H1 (cell line): Measurements from ENCODE around the gene EML1. TPM values are rescaled to one million over a fixed set of nuclear protein-coding genes. Genes with fewer than 3 reads are reported as not detected.
A peak's percentile ranks its signal among the peaks of the same experiment; 100 is the strongest.

Source experiments
- CTCF ChIA-PET: fragments of 300-600 bp; sonication (Branson Sonifier 250); formaldehyde crosslinking; loops from one replicate; lab custom pipeline; 2021; ENCODE audit not compliant: partially characterized antibody; lab: Charles Lee
- POLR2A ChIA-PET: fragments of 300-600 bp; sonication (Branson Sonifier 250); formaldehyde crosslinking; loops from one replicate; lab custom pipeline; 2021; ENCODE audit warnings: inconsistent platforms; ENCODE audit not compliant: partially characterized antibody; lab: Charles Lee
- DNase-seq, 2 experiments: peaks; one replicate each; pipeline versions ENCODE4 v3.0.0 to v3.0.0-alpha.2; 2010 to 2022; ENCODE audit warnings: low spot score in 2 of 2, low read depth in 1 of 2, mixed read lengths in 1 of 2
- FAIRE-seq: peaks from 2 replicates; lab custom pipeline; 2011; peaks lifted over from hg19 to GRCh38; lab: Jason Lieb, UNC
- H2AFZ ChIP-seq: 2 replicates; pipeline ENCODE4 v1.8.1; 2012; ENCODE audit warnings: low read length, inconsistent platforms
- H2AK5ac ChIP-seq: 2 replicates; pipeline ENCODE4 v1.6.1; 2013; ENCODE audit warnings: low read depth, low read length
- H2BK120ac ChIP-seq: replicated peaks from 2 replicates; pipeline ENCODE3; 2013; ENCODE audit warnings: low read depth, low read length, inconsistent platforms
- H2BK12ac ChIP-seq: 2 replicates; pipeline ENCODE4 v1.6.1; 2013; ENCODE audit warnings: low read depth, low read length
- H2BK15ac ChIP-seq: 2 replicates; pipeline ENCODE4 v1.6.1; 2013; ENCODE audit warnings: low read length
- H2BK20ac ChIP-seq: 2 replicates; pipeline ENCODE4 v1.6.1; 2013; ENCODE audit warnings: low read length
- H2BK5ac ChIP-seq: 2 replicates; pipeline ENCODE4 v1.6.1; 2013; ENCODE audit warnings: low read depth, low read length
- H3K14ac ChIP-seq: 2 replicates; pipeline ENCODE4 v1.6.1; 2013; ENCODE audit warnings: inconsistent platforms; ENCODE audit not compliant: insufficient read length
- H3K18ac ChIP-seq: 2 replicates; pipeline ENCODE4 v1.6.1; 2013; ENCODE audit warnings: low read length; ENCODE audit errors: extremely low read depth
- H3K23ac ChIP-seq: 2 replicates; pipeline ENCODE4 v1.6.1; 2013; ENCODE audit warnings: inconsistent platforms; ENCODE audit not compliant: insufficient read length
- H3K23me2 ChIP-seq: 2 replicates; pipeline ENCODE4 v1.6.1; 2013; ENCODE audit warnings: low read depth, low read length
- H3K27ac ChIP-seq: 2 replicates; pipeline ENCODE4 v1.6.1; 2011; ENCODE audit warnings: low read depth, low read length, inconsistent platforms
- H3K27me3 ChIP-seq, 4 experiments: replicated peaks in 1 of 4; 1 replicate in 1 of 4; 2 replicates in 3 of 4; pipeline versions ENCODE4 v1.6.1 to v1.8.1; 2011 to 2013; ENCODE audit warnings: low read length in 3 of 4, mild to moderate bottlenecking in 3 of 4, inconsistent platforms in 2 of 4, mixed read lengths in 2 of 4, moderate library complexity in 1 of 4; ENCODE audit not compliant: control insufficient read depth in 3 of 4, insufficient read depth in 3 of 4; ENCODE audit errors: extremely low read depth in 1 of 4
- H3K36me3 ChIP-seq, 4 experiments: 2 replicates each; pipeline versions ENCODE4 v1.6.1 to v1.8.1; 2011 to 2013; ENCODE audit warnings: mild to moderate bottlenecking in 4 of 4, low read length in 3 of 4, moderate library complexity in 2 of 4, control low read depth in 1 of 4, inconsistent platforms in 1 of 4; ENCODE audit not compliant: insufficient read depth in 4 of 4, control insufficient read depth in 2 of 4
- H3K4ac ChIP-seq: replicated peaks from 2 replicates; pipeline ENCODE3; 2013; ENCODE audit warnings: low read length, low read depth, mixed read lengths, inconsistent platforms; ENCODE audit not compliant: insufficient read length
- H3K4me1 ChIP-seq, 4 experiments: replicated peaks in 1 of 4; 1 replicate in 1 of 4; 2 replicates in 3 of 4; pipeline versions ENCODE4 v1.6.1 to v1.8.1; 2011 to 2013; ENCODE audit warnings: low read length in 3 of 4, inconsistent platforms in 2 of 4, mixed read lengths in 1 of 4; ENCODE audit not compliant: insufficient read depth in 4 of 4, control insufficient read depth in 3 of 4
- H3K4me2 ChIP-seq, 2 experiments: 2 replicates each; pipeline versions ENCODE4 v1.6.1 to v1.8.1; 2011 to 2013; ENCODE audit warnings: low read depth in 2 of 2, low read length in 2 of 2, control low read depth in 1 of 2, inconsistent platforms in 1 of 2, mild to moderate bottlenecking in 1 of 2; ENCODE audit not compliant: insufficient read depth in 1 of 2
- H3K4me3 ChIP-seq, 4 experiments: fragments of 200-600, 300-600 bp in 1 of 4; sonication (generic), shearing (Covaris generic), sonication (Bioruptor Twin) in 1 of 4; 2 replicates each; pipeline versions ENCODE4 v1.5.1 to v1.8.1; 2011 to 2016; ENCODE audit warnings: low read length in 4 of 4, low read depth in 3 of 4, control low read depth in 2 of 4, inconsistent platforms in 2 of 4, mild to moderate bottlenecking in 2 of 4, mixed read lengths in 1 of 4, moderate library complexity in 1 of 4; ENCODE audit not compliant: insufficient read depth in 2 of 4; ENCODE audit errors: extremely low read depth in 1 of 4
- H3K56ac ChIP-seq: replicated peaks from 2 replicates; pipeline ENCODE3; 2013; ENCODE audit warnings: low read depth, mild to moderate bottlenecking, mixed read lengths, low read length, inconsistent platforms; ENCODE audit not compliant: insufficient read length
- H3K79me1 ChIP-seq: 2 replicates; pipeline ENCODE4 v1.6.1; 2013; ENCODE audit warnings: low read depth, low read length, control low read depth
- H3K79me2 ChIP-seq, 2 experiments: 2 replicates each; pipeline versions ENCODE4 v1.6.1 to v1.8.1; 2012 to 2013; ENCODE audit warnings: low read length in 2 of 2, mild to moderate bottlenecking in 2 of 2, inconsistent platforms in 1 of 2; ENCODE audit not compliant: insufficient read depth in 2 of 2, control insufficient read depth in 1 of 2
- H3K9ac ChIP-seq, 4 experiments: replicated peaks in 1 of 4; 1 replicate in 1 of 4; 2 replicates in 3 of 4; pipeline versions ENCODE4 v1.6.1 to v1.8.1; 2011 to 2013; ENCODE audit warnings: low read depth in 3 of 4, low read length in 3 of 4, control low read depth in 2 of 4, mild to moderate bottlenecking in 2 of 4, moderate library complexity in 2 of 4, inconsistent platforms in 1 of 4; ENCODE audit errors: extremely low read depth in 1 of 4
- H3K9me3 ChIP-seq, 2 experiments: 2 replicates each; pipeline versions ENCODE4 v1.6.1 to v1.8.1; 2012 to 2013; ENCODE audit warnings: mild to moderate bottlenecking in 2 of 2, moderate library complexity in 2 of 2, control low read depth in 1 of 2, inconsistent platforms in 1 of 2, low read depth in 1 of 2, low read length in 1 of 2, mixed read lengths in 1 of 2; ENCODE audit not compliant: insufficient read depth in 2 of 2
- H4K20me1 ChIP-seq, 2 experiments: replicated peaks in 1 of 2; 2 replicates each; pipeline versions ENCODE3 to v1.8.1; 2011 to 2013; ENCODE audit warnings: inconsistent platforms in 2 of 2, low read length in 2 of 2, mild to moderate bottlenecking in 1 of 2; ENCODE audit not compliant: insufficient read depth in 2 of 2, control insufficient read depth in 1 of 2
- H4K5ac ChIP-seq: 2 replicates; pipeline ENCODE4 v1.6.1; 2013; ENCODE audit warnings: low read length, low read depth, mixed read lengths, inconsistent platforms; ENCODE audit not compliant: insufficient read length
- H4K8ac ChIP-seq: 2 replicates; pipeline ENCODE4 v1.8.0; 2013; ENCODE audit warnings: mild to moderate bottlenecking, moderate library complexity, low read length, inconsistent platforms; ENCODE audit not compliant: insufficient read depth; ENCODE audit errors: extremely low read depth
- H4K91ac ChIP-seq: replicated peaks from 2 replicates; pipeline ENCODE3; 2013; ENCODE audit warnings: low read length, mixed read lengths, inconsistent platforms; ENCODE audit not compliant: insufficient read length
- ATF3 ChIP-seq: IDR thresholded peaks from 2 replicates; pipeline ENCODE4 v1.6.1; 2011; ENCODE audit warnings: low read depth, mild to moderate bottlenecking, low read length; ENCODE audit not compliant: insufficient read depth
- BRCA1 ChIP-seq: IDR thresholded peaks from 2 replicates; pipeline ENCODE4 v1.6.1; 2012; ENCODE audit warnings: low read depth, low read length, improper control_type of control experiment
- CHD2 ChIP-seq: IDR thresholded peaks from 2 replicates; pipeline ENCODE4 v1.6.1; 2012; ENCODE audit warnings: low read length, improper control_type of control experiment
- CREB1 ChIP-seq: IDR thresholded peaks from 2 replicates; pipeline ENCODE4 v1.6.1; 2012; ENCODE audit warnings: inconsistent platforms
- EZH2 ChIP-seq: fragments of 200-600 bp; sonication (generic); IDR thresholded peaks from 2 replicates; pipeline ENCODE4 v1.7.1; 2012; ENCODE audit warnings: low read depth, mild to moderate bottlenecking, moderate library complexity, low read length, inconsistent platforms; ENCODE audit not compliant: severe bottlenecking
- PHF8 ChIP-seq: fragments of 200-600 bp; sonication (generic); conservative IDR thresholded peaks from 2 replicates; pipeline ENCODE4 v1.7.1; 2012; ENCODE audit warnings: low read depth, mild to moderate bottlenecking, inconsistent platforms, low read length, moderate library complexity
- RNF2 ChIP-seq: fragments of 200-900, 300-1000 bp; sonication (generic); IDR thresholded peaks from 2 replicates; pipeline ENCODE4 v1.7.1; 2016; ENCODE audit warnings: borderline replicate concordance, low read depth, mild to moderate bottlenecking, antibody characterized with exemption, low read length; ENCODE audit not compliant: poor library complexity, severe bottlenecking; ENCODE audit errors: missing control alignments
- SIN3A ChIP-seq, 2 experiments: IDR thresholded peaks in 1 of 2; conservative IDR thresholded peaks in 1 of 2; 2 replicates each; pipeline ENCODE4 v1.6.1; 2011 to 2012; ENCODE audit warnings: low read length in 2 of 2, improper control_type of control experiment in 1 of 2, low read depth in 1 of 2, mild to moderate bottlenecking in 1 of 2
- SP1 ChIP-seq: IDR thresholded peaks from 2 replicates; pipeline ENCODE4 v1.6.1; 2011; ENCODE audit warnings: low read depth, low read length
- SP4 ChIP-seq: IDR thresholded peaks from 2 replicates; pipeline ENCODE4 v1.6.1; 2012; ENCODE audit warnings: low read length, inconsistent platforms
- ZNF274 ChIP-seq: IDR thresholded peaks from 2 replicates; pipeline ENCODE4 v1.7.0; 2012; ENCODE audit warnings: low read length, borderline replicate concordance; ENCODE audit errors: extremely low read depth
- WGBS, 2 experiments: shearing (Covaris generic) in 1 of 2; methylation state at CpG; one replicate each; pipeline versions ENCODE4 v1.1.6 to v1.1.7; 2013 to 2015; ENCODE audit warnings: low lambda C conversion rate in 2 of 2, mixed read lengths in 2 of 2, inconsistent platforms in 1 of 2, low coverage in 1 of 2, missing lambda C conversion rate in 1 of 2; ENCODE audit not compliant: insufficient replicate concordance in 2 of 2, insufficient coverage in 1 of 2, insufficient read length in 1 of 2; ENCODE audit errors: extremely low coverage in 1 of 2, missing lambda C conversion rate in 1 of 2; 5-methylcytosine and 5-hydroxymethylcytosine counted together
- polyA plus RNA-seq, 7 experiments: library from polyadenylated mRNA; depleted of rRNA in 3 of 7; stranded (reverse) in 5 of 7; unstranded in 2 of 7; fragments of >200 nt in 5 of 7; fragments of 200-250 nt in 2 of 7; gene quantifications; 1 replicate in 5 of 7; 2 replicates in 1 of 7; 4 replicates in 1 of 7; pipeline versions ENCODE4 v1.2.1 to v1.2.3, GENCODE V29; 2011 to 2013; ENCODE audit warnings: missing spikeins in 2 of 7, mixed read lengths in 2 of 7
- total RNA-seq: library from RNA; stranded (reverse); fragmentation: NEBNext Ultra II Directional; extraction: Animal tissue kit (Norgen Biotek cat#: 25700); gene quantifications from 2 replicates; pipeline ENCODE4 v1.2.1, GENCODE V29; 2021
- TF ChIP-seq, protein P1 (sequence below): IDR thresholded peaks from 2 replicates; pipeline ENCODE4 v1.6.1; 2011; ENCODE audit warnings: low read length, improper control_type of control experiment

The EML1 gene
- total and polyA plus RNA-seq, 2 of the 8 experiments (the other 6 are each of a cell fraction or from before 2014, with no cell fraction given), result 11.1 to 24.7 TPM

- Histone ChIP-seq H3K18ac (no peak overlapping the region; the same call in 1 of the 2 replicates), H3K9me3 (no peaks in the 10 kb centered on the region), H4K20me1 (peaks cover 0 to 1% of the 10 kb centered on the region in 2 experiments), H3K56ac (no peak overlapping the region), H3K14ac (no peak overlapping the region), H3K79me1 (no peaks in the 10 kb centered on the region), H2BK5ac (no peak overlapping the region; the same call in 1 of the 2 replicates), H2AFZ (no peak overlapping the region), H3K79me2 (peaks cover 0 to 10% of the 10 kb centered on the region in 2 experiments; a peak in 2 of 4 replicates), H4K5ac (no peak overlapping the region), H3K23ac (no peak overlapping the region), H3K4me1 (peaks cover 2 to 15% (median 8%) of the 10 kb centered on the region in 4 experiments; a peak in 6 of 7 replicates), H3K23me2 (no peaks in the 10 kb centered on the region), H3K4ac (no peak overlapping the region), H2BK20ac (peak overlapping the region; percentile 67; the same call in 1 of the 2 replicates), H3K27me3 (no peaks in the 10 kb centered on the region), H3K9ac (no peak overlapping the region), H3K4me3 (no peak overlapping the region), H2BK120ac (no peak overlapping the region), H4K91ac (no peak overlapping the region), H4K8ac (no peak overlapping the region), H2BK15ac (no peak overlapping the region), H2BK12ac (peak overlapping the region; percentile 80; the same call in 1 of the 2 replicates), H3K4me2 (no peak overlapping the region), H2AK5ac (no peak overlapping the region; the same call in 1 of the 2 replicates), H3K36me3 (no peaks in the 10 kb centered on the region), H3K27ac (no peak overlapping the region)
- DNase-seq (no peak), FAIRE-seq (no peak)
- WGBS, 2 experiments, result 90% methylated on average over 6 of the region's 6 CpGs; no CpG with 5 or more reads in 1 of the 2 experiments
- POLR2A ChIA-PET, result interaction anchor here (1.0 kb wide), 1 partner anchor 11 kb away, joined by 3 read pairs; no protein-coding TSS in a partner anchor
- CTCF ChIA-PET, result interaction anchor here (0.8 to 4.6 kb wide), 8 partner anchors 12 to 95 kb away, joined by 3 to 25 read pairs (median 3); no protein-coding TSS in a partner anchor
- TF ChIP-seq SIN3A (conservative IDR thresholded peaks at IDR 0.05 in 1 of 2, IDR thresholded peaks at IDR 0.05 in 1 of 2; ENCODE audit: low read depth in 1 of 2, low read length in 2 of 2) (no peak), ATF3 (no peak), SP4 (no peak), EZH2 (no peak), SP1 (no peak), ZNF274 (no peak), BRCA1 (no peak), CHD2 (no peak), RNF2 (no peak), PHF8 (no peak), CREB1 (no peak)
- TF ChIP-seq, protein P1, sequence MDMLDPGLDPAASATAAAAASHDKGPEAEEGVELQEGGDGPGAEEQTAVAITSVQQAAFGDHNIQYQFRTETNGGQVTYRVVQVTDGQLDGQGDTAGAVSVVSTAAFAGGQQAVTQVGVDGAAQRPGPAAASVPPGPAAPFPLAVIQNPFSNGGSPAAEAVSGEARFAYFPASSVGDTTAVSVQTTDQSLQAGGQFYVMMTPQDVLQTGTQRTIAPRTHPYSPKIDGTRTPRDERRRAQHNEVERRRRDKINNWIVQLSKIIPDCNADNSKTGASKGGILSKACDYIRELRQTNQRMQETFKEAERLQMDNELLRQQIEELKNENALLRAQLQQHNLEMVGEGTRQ, result no peak
These were observed 47.1 kb downstream of the EML1 start for GRCh38 chr14:99840265-99840664.
